Coronary artery (tissue), 2 donors: ENCODE results near the gene TBC1D5.

Experiments used
- DNase-seq: peaks from one replicate; pipeline ENCODE4 v3.0.0-alpha.2; 2017; ENCODE audit warnings: low spot score
- H3K27ac ChIP-seq, 2 donors: fragments of 200-600 bp; sonication (generic); one replicate each; pipeline ENCODE4 v1.5.1; 2016 to 2019
- H3K4me3 ChIP-seq: fragments of 200-600 bp; sonication (generic); 2 replicates; pipeline ENCODE4 v1.5.1; 2016; ENCODE audit warnings: mild to moderate bottlenecking, moderate library complexity
- CTCF ChIP-seq: fragments of 200-600 bp; sonication (generic); IDR thresholded peaks from one replicate; pipeline ENCODE4 v1.5.1; 2019; ENCODE audit warnings: antibody characterized with exemption

The TBC1D5 gene

DNA sequence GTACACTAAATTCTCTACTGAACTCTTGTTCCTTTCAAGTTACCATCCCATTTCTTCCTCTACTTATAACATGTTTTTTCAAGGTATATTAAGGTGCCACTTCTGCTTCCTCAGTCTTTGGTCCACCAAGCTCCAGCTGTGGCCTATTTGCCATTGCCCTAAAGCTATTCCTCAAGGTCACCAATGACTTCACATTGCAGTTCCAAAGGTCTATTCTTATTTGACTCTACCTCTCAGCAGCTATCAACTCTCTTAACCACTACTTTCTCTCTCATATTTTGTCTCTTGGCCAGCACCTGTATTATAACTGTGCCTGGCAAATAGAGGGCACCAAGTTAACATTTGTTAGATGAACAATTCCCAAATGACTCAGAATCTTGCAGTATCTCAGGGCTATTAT lies 503.0 kb downstream of the TBC1D5 start:
- no peak for DNase-seq
- no peak for TF ChIP-seq CTCF
- Histone ChIP-seq H3K27ac (no peak overlapping the region), H3K4me3 (no peak overlapping the region)

DNA sequence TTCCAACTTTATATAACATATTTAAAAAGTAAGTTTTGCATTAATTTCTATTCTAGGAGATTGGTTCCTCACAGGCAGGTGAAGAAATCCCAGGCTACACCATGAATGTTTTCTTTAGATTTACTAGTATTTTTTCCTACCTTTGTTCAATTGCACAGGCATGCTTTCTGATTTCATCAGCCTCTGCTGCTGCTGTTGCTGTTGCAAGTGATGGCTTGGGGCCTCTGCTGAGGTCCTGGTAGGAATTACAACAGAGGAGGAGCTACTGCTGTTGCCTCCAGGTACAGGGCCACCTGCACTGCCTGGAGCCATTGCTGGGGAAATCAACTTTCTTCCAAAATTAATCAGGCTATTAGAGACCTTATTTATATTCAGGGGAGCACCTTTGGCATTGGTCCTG lies 504.4 kb downstream of the TBC1D5 start:
- no peak for DNase-seq
- Histone ChIP-seq H3K27ac (no peak overlapping the region), H3K4me3 (no peak overlapping the region)
- no peak for TF ChIP-seq CTCF

GRCh38 chr3:17235310-17235709 lies 507.1 kb downstream of the TBC1D5 start:
- DNase-seq: no peak
- Histone ChIP-seq H3K27ac (no peak overlapping the region), H3K4me3 (no peak overlapping the region)
- no peak for TF ChIP-seq CTCF

- no peak for DNase-seq
- TF ChIP-seq CTCF: no peak
- Histone ChIP-seq H3K4me3 (no peak overlapping the region), H3K27ac (no peak overlapping the region)
Observed at GRCh38 chr3:17234382-17234781, 508.0 kb downstream of the TBC1D5 start.

DNA sequence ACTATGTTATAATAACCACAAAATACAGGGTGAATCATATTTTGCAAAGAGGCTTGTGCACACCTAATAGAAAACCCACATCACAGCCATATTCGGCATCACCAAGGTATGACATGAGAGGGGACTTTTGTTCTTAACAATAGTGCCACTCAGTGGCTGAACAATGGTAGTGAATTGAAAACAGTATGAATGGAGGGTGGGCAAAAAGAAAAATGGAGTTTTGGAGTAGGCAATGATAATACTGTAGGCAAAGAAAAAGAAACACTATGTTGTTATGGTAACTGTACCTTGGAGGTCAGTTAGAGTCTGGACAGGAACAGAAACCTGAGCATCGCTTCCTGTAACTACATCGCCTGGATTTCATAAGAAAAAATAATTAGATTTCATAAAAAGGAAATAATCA lies 509.0 kb downstream of the TBC1D5 start:
- TF ChIP-seq CTCF: peak; percentile 56
- DNase-seq: no peak

GRCh38 chr3:17232442-17232841 lies 510.0 kb downstream of the TBC1D5 start:
- no peak for TF ChIP-seq CTCF
- no peak overlapping the region for H3K4me3 ChIP-seq
- no peak for DNase-seq

More for the DNA sequence above, 509.0 kb downstream of the TBC1D5 start:
- Histone ChIP-seq H3K4me3 (no peak overlapping the region), H3K27ac (no peak overlapping the region)

GRCh38 chr3:17231537-17232261 lies 510.7 kb downstream of the TBC1D5 start:
- no peak overlapping the region for H3K4me3 ChIP-seq
- DNase-seq: no peak
- H3K27ac ChIP-seq: no peak overlapping the region
- no peak for TF ChIP-seq CTCF

More at GRCh38 chr3:17232442-17232841, 510.0 kb downstream of the TBC1D5 start:
- H3K27ac ChIP-seq: no peak overlapping the region
